Astrocyte of the hippocampus (primary cell): ENCODE measurements around the gene APLP2.

Experiments
- DNase-seq: peaks from one replicate; pipeline ENCODE4 v3.0.0; 2011; ENCODE audit warnings: low read depth, low spot score

The APLP2 gene

GRCh38 chr11:130118165-130118564, 48.5 kb downstream of the APLP2 start:
- DNase-seq = no peak

GRCh38 chr11:130118636-130119387, 49.1 kb downstream of the APLP2 start:
- no peak for DNase-seq

GRCh38 chr11:130120045-130120444, 50.4 kb downstream of the APLP2 start:
- no peak for DNase-seq

GRCh38 chr11:130121445-130121978, 51.8 kb downstream of the APLP2 start:
- DNase-seq = peak; percentile 89

GRCh38 chr11:130122141-130122575, 52.5 kb downstream of the APLP2 start:
- no peak for DNase-seq

- DNase-seq = no peak
Observed at GRCh38 chr11:130123414-130124040, 53.8 kb downstream of the APLP2 start.

GRCh38 chr11:130124096-130124495, 54.4 kb downstream of the APLP2 start:
- DNase-seq = peak; percentile 81

GRCh38 chr11:130125638-130126037, 55.9 kb downstream of the APLP2 start:
- DNase-seq = no peak

- DNase-seq = no peak
Observed at GRCh38 chr11:130126516-130126915, 56.8 kb downstream of the APLP2 start.

- no peak for DNase-seq
Observed at GRCh38 chr11:130127509-130127908, 57.8 kb downstream of the APLP2 start.

- DNase-seq = no peak
Observed at GRCh38 chr11:130128626-130129025, 58.9 kb downstream of the APLP2 start.

- DNase-seq = no peak
Observed at GRCh38 chr11:130129922-130130321, 60.2 kb downstream of the APLP2 start.

- DNase-seq = peak; percentile 80
Observed at GRCh38 chr11:130131961-130132850, 62.5 kb downstream of the APLP2 start.

- no peak for DNase-seq
Observed at GRCh38 chr11:130133716-130134115, 64.0 kb downstream of the APLP2 start.

GRCh38 chr11:130136107-130136506, 66.4 kb downstream of the APLP2 start:
- no peak for DNase-seq

- no peak for DNase-seq
Observed at GRCh38 chr11:130137999-130138398, 68.3 kb downstream of the APLP2 start.

- no peak for DNase-seq
Observed at GRCh38 chr11:130139401-130139800, 69.7 kb downstream of the APLP2 start.

- DNase-seq = peak; percentile 71
Observed at GRCh38 chr11:130141561-130142341, 72.1 kb downstream of the APLP2 start.

- DNase-seq = no peak
Observed at GRCh38 chr11:130144141-130144540, 74.4 kb downstream of the APLP2 start.

- no peak for DNase-seq
Observed at GRCh38 chr11:130144861-130145281, 75.2 kb downstream of the APLP2 start.

GRCh38 chr11:130145311-130145812, 75.7 kb downstream of the APLP2 start:
- DNase-seq = no peak
